ENCODE measurements around the gene VENTX. TPM values are rescaled to one million over a fixed set of nuclear protein-coding genes. Genes with fewer than 3 reads are reported as not detected.
A peak's percentile ranks its signal among the peaks of the same experiment; 100 is the strongest.

Gene VENTX
- total and polyA plus RNA-seq, 2 of the 4 experiments (the other 2 are of a cell fraction), result not detected

DNA sequence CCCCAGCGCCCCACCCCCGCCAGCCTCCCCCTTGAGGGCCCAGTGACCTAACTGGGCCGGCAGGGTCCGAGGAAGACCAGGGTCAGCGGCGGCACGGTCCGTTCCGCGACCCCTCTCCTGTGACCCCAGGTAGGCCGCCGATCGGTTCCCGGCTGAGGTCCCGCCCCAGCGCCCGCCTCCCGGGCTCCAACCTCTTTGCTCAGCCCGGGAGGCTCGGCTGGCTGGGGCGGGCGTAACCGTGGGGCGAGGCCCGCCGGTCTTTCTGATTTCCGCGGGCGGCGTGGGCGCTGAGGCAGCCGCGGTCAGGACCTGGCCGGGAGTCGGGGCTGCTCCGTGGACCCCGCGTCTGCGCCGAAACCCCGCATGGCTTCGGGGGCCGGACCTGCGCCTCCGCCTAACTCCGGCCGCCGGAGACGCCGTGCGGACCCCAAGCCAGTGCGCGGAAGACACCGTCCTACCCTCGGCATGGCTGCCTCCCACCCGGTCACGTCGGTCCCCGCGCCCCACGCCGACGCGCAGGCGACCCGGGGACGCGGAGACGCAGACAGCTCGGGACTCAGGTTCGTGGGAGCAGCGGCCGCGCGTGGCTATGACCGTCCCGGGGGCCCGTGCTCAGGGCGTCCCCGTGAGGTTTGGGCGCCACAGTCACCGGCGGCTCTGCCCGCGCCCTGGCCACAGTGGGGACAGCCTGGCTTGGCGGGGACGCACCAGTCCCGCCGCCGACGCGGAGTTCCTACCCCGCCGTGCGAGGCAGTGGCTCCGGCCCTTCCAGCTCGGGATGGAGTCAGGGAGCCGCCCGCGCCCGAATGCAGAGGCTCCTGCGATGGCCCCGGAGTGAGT, 1.0 kb upstream of the VENTX start:
- peaks cover 80% of the 10 kb centered on the region for H3K27me3 ChIP-seq (ENCODE audit: control insufficient read depth, insufficient read depth, low read length)
- TF ChIP-seq, protein P1, sequence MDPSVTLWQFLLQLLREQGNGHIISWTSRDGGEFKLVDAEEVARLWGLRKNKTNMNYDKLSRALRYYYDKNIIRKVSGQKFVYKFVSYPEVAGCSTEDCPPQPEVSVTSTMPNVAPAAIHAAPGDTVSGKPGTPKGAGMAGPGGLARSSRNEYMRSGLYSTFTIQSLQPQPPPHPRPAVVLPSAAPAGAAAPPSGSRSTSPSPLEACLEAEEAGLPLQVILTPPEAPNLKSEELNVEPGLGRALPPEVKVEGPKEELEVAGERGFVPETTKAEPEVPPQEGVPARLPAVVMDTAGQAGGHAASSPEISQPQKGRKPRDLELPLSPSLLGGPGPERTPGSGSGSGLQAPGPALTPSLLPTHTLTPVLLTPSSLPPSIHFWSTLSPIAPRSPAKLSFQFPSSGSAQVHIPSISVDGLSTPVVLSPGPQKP (IDR thresholded peaks at IDR 0.05; ENCODE audit: borderline replicate concordance, low read depth, low read length), result no peak
- TF ChIP-seq BHLHE40 (IDR thresholded peaks at IDR 0.05; ENCODE audit: low read depth, low read length) (no peak), NFE2L2 (IDR thresholded peaks at IDR 0.05; ENCODE audit: low read depth, low read length) (no peak), RFX5 (IDR thresholded peaks at IDR 0.05; ENCODE audit: low read depth, low read length) (no peak), CEBPB (IDR thresholded peaks at IDR 0.05; ENCODE audit: low read depth, low read length) (no peak), MAFK (IDR thresholded peaks at IDR 0.05; ENCODE audit: low read depth, low read length) (no peak), MXI1 (IDR thresholded peaks at IDR 0.05; ENCODE audit: borderline replicate concordance, low read depth, low read length) (no peak), SMC3 (IDR thresholded peaks at IDR 0.05; ENCODE audit: low read depth, low read length) (no peak), MAZ (IDR thresholded peaks at IDR 0.05; ENCODE audit: borderline replicate concordance, low read depth, low read length) (no peak), CHD1 (IDR thresholded peaks at IDR 0.05; ENCODE audit: low read depth, low read length) (no peak), POLR2A (IDR thresholded peaks at IDR 0.05; ENCODE audit: low read depth, low read length) (no peak), RCOR1 (IDR thresholded peaks at IDR 0.05; ENCODE audit: insufficient replicate concordance, low read length) (no peak), RAD21 (IDR thresholded peaks at IDR 0.05; ENCODE audit: low read length) (no peak)
- TF ChIP-seq, protein P2, sequence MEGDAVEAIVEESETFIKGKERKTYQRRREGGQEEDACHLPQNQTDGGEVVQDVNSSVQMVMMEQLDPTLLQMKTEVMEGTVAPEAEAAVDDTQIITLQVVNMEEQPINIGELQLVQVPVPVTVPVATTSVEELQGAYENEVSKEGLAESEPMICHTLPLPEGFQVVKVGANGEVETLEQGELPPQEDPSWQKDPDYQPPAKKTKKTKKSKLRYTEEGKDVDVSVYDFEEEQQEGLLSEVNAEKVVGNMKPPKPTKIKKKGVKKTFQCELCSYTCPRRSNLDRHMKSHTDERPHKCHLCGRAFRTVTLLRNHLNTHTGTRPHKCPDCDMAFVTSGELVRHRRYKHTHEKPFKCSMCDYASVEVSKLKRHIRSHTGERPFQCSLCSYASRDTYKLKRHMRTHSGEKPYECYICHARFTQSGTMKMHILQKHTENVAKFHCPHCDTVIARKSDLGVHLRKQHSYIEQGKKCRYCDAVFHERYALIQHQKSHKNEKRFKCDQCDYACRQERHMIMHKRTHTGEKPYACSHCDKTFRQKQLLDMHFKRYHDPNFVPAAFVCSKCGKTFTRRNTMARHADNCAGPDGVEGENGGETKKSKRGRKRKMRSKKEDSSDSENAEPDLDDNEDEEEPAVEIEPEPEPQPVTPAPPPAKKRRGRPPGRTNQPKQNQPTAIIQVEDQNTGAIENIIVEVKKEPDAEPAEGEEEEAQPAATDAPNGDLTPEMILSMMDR (conservative IDR thresholded peaks at IDR 0.05; ENCODE audit: low read depth, low read length), result no peak
- TF ChIP-seq, protein P3, sequence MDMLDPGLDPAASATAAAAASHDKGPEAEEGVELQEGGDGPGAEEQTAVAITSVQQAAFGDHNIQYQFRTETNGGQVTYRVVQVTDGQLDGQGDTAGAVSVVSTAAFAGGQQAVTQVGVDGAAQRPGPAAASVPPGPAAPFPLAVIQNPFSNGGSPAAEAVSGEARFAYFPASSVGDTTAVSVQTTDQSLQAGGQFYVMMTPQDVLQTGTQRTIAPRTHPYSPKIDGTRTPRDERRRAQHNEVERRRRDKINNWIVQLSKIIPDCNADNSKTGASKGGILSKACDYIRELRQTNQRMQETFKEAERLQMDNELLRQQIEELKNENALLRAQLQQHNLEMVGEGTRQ (IDR thresholded peaks at IDR 0.05; ENCODE audit: low read depth, low read length), result no peak

More for the DNA sequence above, 1.0 kb upstream of the VENTX start:
- Histone ChIP-seq H3K4me2 (ENCODE audit: low read depth, low read length) (no peak overlapping the region), H2AFZ (replicated peaks; ENCODE audit: low read length, poor library complexity) (peak overlapping the region; percentile 80), H2BK20ac (ENCODE audit: low read depth, low read length) (no peak overlapping the region), H4K20me1 (ENCODE audit: insufficient read depth, low read length) (no peaks in the 10 kb centered on the region), H4K5ac (ENCODE audit: low read depth, low read length) (no peak overlapping the region), H3K9ac (ENCODE audit: low read depth, low read length) (no peak overlapping the region), H3K9me3 (ENCODE audit: control insufficient read depth, insufficient read depth, low read length) (peaks cover 4% of the 10 kb centered on the region; the same call in 1 of the 2 replicates), H2BK15ac (ENCODE audit: low read depth, low read length) (no peak overlapping the region), H3K56ac (ENCODE audit: extremely low read depth, insufficient read depth, low read length) (no peak overlapping the region), H3K23ac (ENCODE audit: low read depth, low read length) (no peak overlapping the region), H4K8ac (ENCODE audit: low read depth in 2 of 2, low read length in 2 of 2) (no peak overlapping the region), H3K4ac (ENCODE audit: low read depth, low read length) (no peak overlapping the region), H2BK5ac (ENCODE audit: low read depth, low read length, poor library complexity, severe bottlenecking) (no peak overlapping the region), H2AK5ac (ENCODE audit: low read depth, low read length) (no peak overlapping the region), H2AK9ac (replicated peaks; ENCODE audit: low read depth, low read length, poor library complexity) (no peak overlapping the region), H3K9me1 (ENCODE audit: insufficient read depth, low read length) (no peaks in the 10 kb centered on the region), H3K79me1 (ENCODE audit: low read depth in 1 of 2, low read length in 2 of 2) (no peaks in the 10 kb centered on the region), H3K18ac (ENCODE audit: low read depth, low read length) (no peak overlapping the region), H3K4me3 (ENCODE audit: insufficient read depth, low read depth, low read length) (no peak overlapping the region), H4K91ac (ENCODE audit: insufficient read depth, low read depth, low read length) (no peak overlapping the region), H3K14ac (replicated peaks; ENCODE audit: low read depth, low read length) (no peak overlapping the region), H2BK120ac (ENCODE audit: low read depth, low read length) (no peak overlapping the region), H3K36me3 (ENCODE audit: control insufficient read depth, insufficient read depth, low read length) (no peaks in the 10 kb centered on the region), H3K4me1 (ENCODE audit: control insufficient read depth, insufficient read depth, low read length) (peaks cover 5% of the 10 kb centered on the region; the same call in 1 of the 2 replicates), H3K27ac (ENCODE audit: insufficient read depth, low read length) (no peak overlapping the region)
- no TSS peak for BruUV-seq (replicated peaks)
- WGBS, 2 experiments (ENCODE audit: extremely low coverage in 2 of 2, insufficient read length in 1 of 2), result 1% methylated on average over 50 of the region's 103 CpGs; no CpG with 5 or more reads in 1 of the 2 experiments
- in situ Hi-C loops (cut with MboI; ENCODE audit: low sequenced_read_pairs) (no loop called here), dilution Hi-C loops (cut with HindIII; ENCODE audit: low sequenced_read_pairs, unreplicated experiment) (no loop called here), intact Hi-C loops (cut with micrococcal nuclease) (no loop called here)
- ATAC-seq (ENCODE audit: low read depth) (peak; percentile 44), DNase-seq (no peak)
- POLR2A ChIA-PET (ENCODE audit: unreplicated experiment), result no interaction called here
- CTCF ChIA-PET, result no interaction called here
